Neural cell (in vitro differentiated cells): ENCODE data around the gene MTMR8.

Experiments
- TAF1 ChIP-seq: IDR thresholded peaks from 2 replicates; pipeline ENCODE4 v1.6.1; 2012; ENCODE audit warnings: low read depth
- TF ChIP-seq, protein P1 (sequence below): fragments of 450-650 bp; IDR thresholded peaks from 2 replicates; pipeline ENCODE4 v1.5.1; 2014; ENCODE audit warnings: antibody characterized with exemption, mild to moderate bottlenecking, moderate library complexity; ENCODE audit not compliant: poor library complexity, severe bottlenecking

DNA sequence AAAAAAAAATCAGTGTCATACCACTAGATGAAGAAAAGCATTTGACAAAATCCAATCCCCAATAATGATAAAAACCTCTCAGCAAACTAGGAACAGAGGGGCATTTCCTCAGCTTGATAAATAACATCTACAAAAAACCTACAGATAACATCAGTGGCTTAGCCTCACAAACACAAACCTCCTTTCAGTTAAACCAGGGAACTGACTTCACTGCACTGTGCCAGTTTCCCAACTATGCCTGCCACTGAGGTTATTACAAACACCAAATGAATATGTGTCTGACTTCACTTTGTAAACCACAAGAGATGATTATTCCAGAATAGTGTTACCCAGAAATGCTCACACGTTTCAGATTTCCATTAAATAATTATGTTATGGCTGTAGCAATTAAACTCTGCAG lies 15.3 kb downstream of the MTMR8 start:
- TF ChIP-seq, protein P1, sequence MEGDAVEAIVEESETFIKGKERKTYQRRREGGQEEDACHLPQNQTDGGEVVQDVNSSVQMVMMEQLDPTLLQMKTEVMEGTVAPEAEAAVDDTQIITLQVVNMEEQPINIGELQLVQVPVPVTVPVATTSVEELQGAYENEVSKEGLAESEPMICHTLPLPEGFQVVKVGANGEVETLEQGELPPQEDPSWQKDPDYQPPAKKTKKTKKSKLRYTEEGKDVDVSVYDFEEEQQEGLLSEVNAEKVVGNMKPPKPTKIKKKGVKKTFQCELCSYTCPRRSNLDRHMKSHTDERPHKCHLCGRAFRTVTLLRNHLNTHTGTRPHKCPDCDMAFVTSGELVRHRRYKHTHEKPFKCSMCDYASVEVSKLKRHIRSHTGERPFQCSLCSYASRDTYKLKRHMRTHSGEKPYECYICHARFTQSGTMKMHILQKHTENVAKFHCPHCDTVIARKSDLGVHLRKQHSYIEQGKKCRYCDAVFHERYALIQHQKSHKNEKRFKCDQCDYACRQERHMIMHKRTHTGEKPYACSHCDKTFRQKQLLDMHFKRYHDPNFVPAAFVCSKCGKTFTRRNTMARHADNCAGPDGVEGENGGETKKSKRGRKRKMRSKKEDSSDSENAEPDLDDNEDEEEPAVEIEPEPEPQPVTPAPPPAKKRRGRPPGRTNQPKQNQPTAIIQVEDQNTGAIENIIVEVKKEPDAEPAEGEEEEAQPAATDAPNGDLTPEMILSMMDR = no peak
- no peak for TF ChIP-seq TAF1
